ENCODE results near the gene IFT122.
"Not testable (repeated sequence)": the region's sequence is repeated elsewhere in the genome, so short reads cannot be mapped to it uniquely, and the experiment has no call there.

GRCh38 chr3:129499604-129500333, 59.7 kb downstream of the IFT122 start:
- not testable (repeated sequence) for TF ChIP-seq NANOG (IDR thresholded peaks at IDR 0.05; ENCODE audit: borderline replicate concordance); ZNF331 (CRISPR knock-in tag; IDR thresholded peaks at IDR 0.05; ENCODE audit: low read depth); EZH2phosphoT487 (IDR thresholded peaks at IDR 0.05; ENCODE audit: unreplicated experiment); POLR2AphosphoS5 (IDR thresholded peaks at IDR 0.05; ENCODE audit: low read depth); CTCF (conservative IDR thresholded peaks at IDR 0.05; ENCODE audit: low read depth in 2 of 2); EZH2 (IDR thresholded peaks at IDR 0.05; ENCODE audit: low read depth, unreplicated experiment); JUNB (IDR thresholded peaks at IDR 0.05; ENCODE audit: unreplicated experiment); REST (IDR thresholded peaks at IDR 0.05; ENCODE audit: unreplicated experiment); CREB1 (CRISPR knock-in tag; IDR thresholded peaks at IDR 0.05; ENCODE audit: low read depth); STAT1 (IDR thresholded peaks at IDR 0.05; ENCODE audit: unreplicated experiment); ZNF114 (CRISPR knock-in tag; IDR thresholded peaks at IDR 0.05); ETS1 (IDR thresholded peaks at IDR 0.05)
- TF ChIP-seq, protein P1, sequence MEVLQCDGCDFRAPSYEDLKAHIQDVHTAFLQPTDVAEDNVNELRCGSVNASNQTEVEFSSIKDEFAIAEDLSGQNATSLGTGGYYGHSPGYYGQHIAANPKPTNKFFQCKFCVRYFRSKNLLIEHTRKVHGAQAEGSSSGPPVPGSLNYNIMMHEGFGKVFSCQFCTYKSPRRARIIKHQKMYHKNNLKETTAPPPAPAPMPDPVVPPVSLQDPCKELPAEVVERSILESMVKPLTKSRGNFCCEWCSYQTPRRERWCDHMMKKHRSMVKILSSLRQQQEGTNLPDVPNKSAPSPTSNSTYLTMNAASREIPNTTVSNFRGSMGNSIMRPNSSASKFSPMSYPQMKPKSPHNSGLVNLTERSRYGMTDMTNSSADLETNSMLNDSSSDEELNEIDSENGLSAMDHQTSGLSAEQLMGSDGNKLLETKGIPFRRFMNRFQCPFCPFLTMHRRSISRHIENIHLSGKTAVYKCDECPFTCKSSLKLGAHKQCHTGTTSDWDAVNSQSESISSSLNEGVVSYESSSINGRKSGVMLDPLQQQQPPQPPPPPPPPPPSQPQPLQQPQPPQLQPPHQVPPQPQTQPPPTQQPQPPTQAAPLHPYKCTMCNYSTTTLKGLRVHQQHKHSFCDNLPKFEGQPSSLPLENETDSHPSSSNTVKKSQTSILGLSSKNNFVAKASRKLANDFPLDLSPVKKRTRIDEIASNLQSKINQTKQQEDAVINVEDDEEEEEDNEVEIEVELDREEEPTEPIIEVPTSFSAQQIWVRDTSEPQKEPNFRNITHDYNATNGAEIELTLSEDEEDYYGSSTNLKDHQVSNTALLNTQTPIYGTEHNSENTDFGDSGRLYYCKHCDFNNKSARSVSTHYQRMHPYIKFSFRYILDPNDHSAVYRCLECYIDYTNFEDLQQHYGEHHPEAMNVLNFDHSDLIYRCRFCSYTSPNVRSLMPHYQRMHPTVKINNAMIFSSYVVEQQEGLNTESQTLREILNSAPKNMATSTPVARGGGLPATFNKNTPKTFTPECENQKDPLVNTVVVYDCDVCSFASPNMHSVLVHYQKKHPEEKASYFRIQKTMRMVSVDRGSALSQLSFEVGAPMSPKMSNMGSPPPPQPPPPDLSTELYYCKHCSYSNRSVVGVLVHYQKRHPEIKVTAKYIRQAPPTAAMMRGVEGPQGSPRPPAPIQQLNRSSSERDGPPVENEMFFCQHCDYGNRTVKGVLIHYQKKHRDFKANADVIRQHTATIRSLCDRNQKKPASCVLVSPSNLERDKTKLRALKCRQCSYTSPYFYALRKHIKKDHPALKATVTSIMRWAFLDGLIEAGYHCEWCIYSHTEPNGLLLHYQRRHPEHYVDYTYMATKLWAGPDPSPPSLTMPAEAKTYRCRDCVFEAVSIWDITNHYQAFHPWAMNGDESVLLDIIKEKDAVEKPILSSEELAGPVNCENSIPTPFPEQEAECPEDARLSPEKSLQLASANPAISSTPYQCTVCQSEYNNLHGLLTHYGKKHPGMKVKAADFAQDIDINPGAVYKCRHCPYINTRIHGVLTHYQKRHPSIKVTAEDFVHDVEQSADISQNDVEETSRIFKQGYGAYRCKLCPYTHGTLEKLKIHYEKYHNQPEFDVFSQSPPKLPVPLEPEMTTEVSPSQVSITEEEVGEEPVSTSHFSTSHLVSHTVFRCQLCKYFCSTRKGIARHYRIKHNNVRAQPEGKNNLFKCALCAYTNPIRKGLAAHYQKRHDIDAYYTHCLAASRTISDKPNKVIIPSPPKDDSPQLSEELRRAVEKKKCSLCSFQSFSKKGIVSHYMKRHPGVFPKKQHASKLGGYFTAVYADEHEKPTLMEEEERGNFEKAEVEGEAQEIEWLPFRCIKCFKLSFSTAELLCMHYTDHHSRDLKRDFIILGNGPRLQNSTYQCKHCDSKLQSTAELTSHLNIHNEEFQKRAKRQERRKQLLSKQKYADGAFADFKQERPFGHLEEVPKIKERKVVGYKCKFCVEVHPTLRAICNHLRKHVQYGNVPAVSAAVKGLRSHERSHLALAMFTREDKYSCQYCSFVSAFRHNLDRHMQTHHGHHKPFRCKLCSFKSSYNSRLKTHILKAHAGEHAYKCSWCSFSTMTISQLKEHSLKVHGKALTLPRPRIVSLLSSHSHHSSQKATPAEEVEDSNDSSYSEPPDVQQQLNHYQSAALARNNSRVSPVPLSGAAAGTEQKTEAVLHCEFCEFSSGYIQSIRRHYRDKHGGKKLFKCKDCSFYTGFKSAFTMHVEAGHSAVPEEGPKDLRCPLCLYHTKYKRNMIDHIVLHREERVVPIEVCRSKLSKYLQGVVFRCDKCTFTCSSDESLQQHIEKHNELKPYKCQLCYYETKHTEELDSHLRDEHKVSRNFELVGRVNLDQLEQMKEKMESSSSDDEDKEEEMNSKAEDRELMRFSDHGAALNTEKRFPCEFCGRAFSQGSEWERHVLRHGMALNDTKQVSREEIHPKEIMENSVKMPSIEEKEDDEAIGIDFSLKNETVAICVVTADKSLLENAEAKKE (CRISPR knock-in tag; IDR thresholded peaks at IDR 0.05), result not testable (repeated sequence)
